Measurements from ENCODE around the gene FAM47E. TPM values are rescaled to one million over a fixed set of nuclear protein-coding genes. Genes with fewer than 3 reads are reported as not detected.

Gene FAM47E
- total RNA-seq, 1 experiment from 2014 or later, result 2.0 TPM

GRCh38 chr4:76310683-76311082 lies 59.2 kb downstream of the FAM47E start:
- H3K79me2 ChIP-seq (ENCODE audit: insufficient read depth, low read length), result no peaks in the 10 kb centered on the region
- no peak overlapping the region for H3K27ac ChIP-seq (ENCODE audit: insufficient read length, low read depth, low read length)
- no CpG with 5 or more reads among the region's 4 CpGs for WGBS (ENCODE audit: extremely low coverage, insufficient read length, low lambda C conversion rate)
- no peak overlapping the region for H2BK120ac ChIP-seq (ENCODE audit: low read depth, low read length, poor library complexity, severe bottlenecking)
- H4K5ac ChIP-seq (ENCODE audit: insufficient read length, low read depth, low read length), result no peak overlapping the region
- no peak overlapping the region for H2BK5ac ChIP-seq (ENCODE audit: insufficient read length, low read length)
- TF ChIP-seq, protein P1, sequence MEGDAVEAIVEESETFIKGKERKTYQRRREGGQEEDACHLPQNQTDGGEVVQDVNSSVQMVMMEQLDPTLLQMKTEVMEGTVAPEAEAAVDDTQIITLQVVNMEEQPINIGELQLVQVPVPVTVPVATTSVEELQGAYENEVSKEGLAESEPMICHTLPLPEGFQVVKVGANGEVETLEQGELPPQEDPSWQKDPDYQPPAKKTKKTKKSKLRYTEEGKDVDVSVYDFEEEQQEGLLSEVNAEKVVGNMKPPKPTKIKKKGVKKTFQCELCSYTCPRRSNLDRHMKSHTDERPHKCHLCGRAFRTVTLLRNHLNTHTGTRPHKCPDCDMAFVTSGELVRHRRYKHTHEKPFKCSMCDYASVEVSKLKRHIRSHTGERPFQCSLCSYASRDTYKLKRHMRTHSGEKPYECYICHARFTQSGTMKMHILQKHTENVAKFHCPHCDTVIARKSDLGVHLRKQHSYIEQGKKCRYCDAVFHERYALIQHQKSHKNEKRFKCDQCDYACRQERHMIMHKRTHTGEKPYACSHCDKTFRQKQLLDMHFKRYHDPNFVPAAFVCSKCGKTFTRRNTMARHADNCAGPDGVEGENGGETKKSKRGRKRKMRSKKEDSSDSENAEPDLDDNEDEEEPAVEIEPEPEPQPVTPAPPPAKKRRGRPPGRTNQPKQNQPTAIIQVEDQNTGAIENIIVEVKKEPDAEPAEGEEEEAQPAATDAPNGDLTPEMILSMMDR (conservative IDR thresholded peaks at IDR 0.05), result no peak
- no peak overlapping the region for H3T11ph ChIP-seq (ENCODE audit: low read length)
- no peak overlapping the region for H2AK5ac ChIP-seq (ENCODE audit: insufficient read length, low read length)
- H3K4me3 Mint-ChIP-seq, result no peak overlapping the region
- H3K18ac ChIP-seq (ENCODE audit: insufficient read length, low read depth, low read length), result no peak overlapping the region
- H3K27me3 Mint-ChIP-seq (ENCODE audit: low read depth), result peaks cover 6% of the 10 kb centered on the region
- no peaks in the 10 kb centered on the region for H3K79me1 ChIP-seq (ENCODE audit: insufficient read depth, low read depth, low read length, poor library complexity, severe bottlenecking)
- H3K23me2 ChIP-seq (ENCODE audit: insufficient read length, low read depth, low read length, poor library complexity, severe bottlenecking), result peaks cover 15% of the 10 kb centered on the region
- H3K9me3 ChIP-seq (ENCODE audit: control insufficient read depth, low read depth, low read length), result no peaks in the 10 kb centered on the region
- peaks cover 1% of the 10 kb centered on the region; the same call in 1 of the 2 replicates for H3K4me1 ChIP-seq (ENCODE audit: insufficient read depth, low read length)
- H4K20me1 ChIP-seq (ENCODE audit: control insufficient read depth, insufficient read depth, insufficient read length), result no peaks in the 10 kb centered on the region
- H2BK20ac ChIP-seq (ENCODE audit: low read depth, low read length, poor library complexity, severe bottlenecking), result no peak overlapping the region
- peaks cover 3 to 12% of the 10 kb centered on the region in 2 experiments for H3K4me1 Mint-ChIP-seq
- H3K27ac Mint-ChIP-seq, result no peak overlapping the region
- no peak overlapping the region for H3K4ac ChIP-seq (ENCODE audit: low read depth, low read length)
- no peak for DNase-seq
- H2BK15ac ChIP-seq (ENCODE audit: low read depth, low read length), result no peak overlapping the region
- no peak overlapping the region for H3K56ac ChIP-seq (ENCODE audit: insufficient read length, low read depth, low read length)
- no peak overlapping the region for H3K23ac ChIP-seq (ENCODE audit: insufficient read length, low read depth, low read length)
- no peak overlapping the region for H2BK12ac ChIP-seq (ENCODE audit: insufficient read length, low read depth, low read length)
- H3K9ac ChIP-seq (ENCODE audit: extremely low read depth, insufficient read length, low read length), result no peak overlapping the region
- no peak overlapping the region for H4K8ac ChIP-seq (replicated peaks; ENCODE audit: insufficient read length, low read depth, low read length)
- H3K36me3 Mint-ChIP-seq (ENCODE audit: insufficient read depth in 1 of 3, low read depth in 3 of 3), result peaks cover 6 to 15% (median 12%) of the 10 kb centered on the region in 3 experiments; a peak in 5 of 7 replicates
- H3K4me2 ChIP-seq (ENCODE audit: insufficient read depth, insufficient read length, low read length), result no peak overlapping the region
- H3K27me3 ChIP-seq (ENCODE audit: insufficient read depth, low read length), result no peaks in the 10 kb centered on the region
- H4K91ac ChIP-seq (ENCODE audit: insufficient read length, low read depth, low read length), result no peak overlapping the region
- H3K9me3 Mint-ChIP-seq, result no peaks in the 10 kb centered on the region
- no peak overlapping the region for H2AFZ ChIP-seq (ENCODE audit: low read length)
- H3K14ac ChIP-seq (ENCODE audit: insufficient read depth, low read length), result no peak overlapping the region

Data from H9 (cell line).